Suppressor macrophage (primary cell): Measurements from ENCODE around the gene BLVRA.

Experiments
- DNase-seq, 4 experiments: peaks; one replicate each; pipeline ENCODE4 v3.0.0-alpha.2; 2020 to 2022

The BLVRA gene

DNA sequence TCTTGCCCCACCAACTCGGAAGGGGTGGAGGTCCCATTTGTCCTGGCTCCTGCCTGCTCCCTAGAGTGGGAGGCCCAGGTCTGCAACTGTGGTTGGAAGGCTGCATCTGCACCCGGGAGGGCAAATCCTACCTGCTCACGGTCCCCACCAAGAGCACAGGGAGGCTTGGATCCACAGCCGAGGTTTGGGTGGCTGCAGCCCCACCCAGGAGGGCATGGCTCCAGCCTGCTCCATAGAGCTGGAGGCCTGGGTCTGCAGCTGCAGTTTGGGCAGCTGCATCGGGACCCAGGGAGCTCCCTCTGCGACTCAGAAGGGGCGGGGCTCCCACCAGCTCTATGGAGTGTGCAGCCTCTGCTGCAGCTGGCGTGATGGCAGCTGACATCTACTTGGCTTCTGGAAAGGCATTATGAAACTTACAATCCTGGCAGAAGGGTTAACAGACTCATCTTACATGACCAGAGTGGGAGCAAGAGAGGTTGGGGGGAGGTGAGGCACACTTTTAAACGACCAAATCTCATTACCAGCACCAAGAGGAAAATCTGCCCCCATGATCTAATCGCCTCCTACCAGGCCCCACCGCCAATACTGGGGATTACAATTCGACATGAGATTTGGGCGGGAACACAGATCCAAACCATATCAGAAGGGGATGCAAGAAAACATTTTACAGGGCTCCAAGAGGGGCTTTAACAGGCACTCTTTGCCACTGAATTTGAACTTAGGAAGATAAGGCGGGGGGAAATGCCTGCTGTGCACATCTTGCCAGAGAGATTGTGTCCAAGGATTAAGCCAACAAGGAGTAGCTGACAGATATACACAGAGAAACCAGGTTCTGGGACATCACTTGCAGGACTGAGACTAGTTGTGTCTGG lies 8.2 kb upstream of the BLVRA start:
- DNase-seq = no peak

- DNase-seq = no peak
These were observed 6.1 kb upstream of the BLVRA start for GRCh38 chr7:43752411-43752810.

- DNase-seq = peak in 2 of 4 experiments; percentile 64 to 67
These were observed 5.1 kb upstream of the BLVRA start for GRCh38 chr7:43753271-43753810.

- no peak for DNase-seq
These were observed 4.6 kb upstream of the BLVRA start for GRCh38 chr7:43753843-43754242.

DNA sequence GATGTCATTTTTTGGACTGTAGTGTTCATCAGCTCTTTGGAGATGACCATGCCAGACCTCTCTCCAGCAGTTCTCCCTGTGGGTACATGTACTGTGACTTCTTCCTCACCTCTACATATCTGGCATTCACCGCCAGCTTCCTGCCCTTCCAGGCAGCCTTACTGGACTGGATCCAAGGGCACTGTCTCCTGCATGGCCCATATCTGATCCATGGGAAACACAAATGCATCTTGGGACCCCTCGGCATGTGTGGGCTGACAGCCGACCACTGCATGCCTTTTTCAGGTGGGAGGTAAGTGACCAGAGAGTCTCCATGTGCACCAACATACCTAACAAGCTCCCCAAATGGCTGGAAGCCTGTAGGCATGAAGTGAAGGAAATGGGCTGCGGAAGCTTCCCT lies 3.9 kb upstream of the BLVRA start:
- no peak for DNase-seq

DNA sequence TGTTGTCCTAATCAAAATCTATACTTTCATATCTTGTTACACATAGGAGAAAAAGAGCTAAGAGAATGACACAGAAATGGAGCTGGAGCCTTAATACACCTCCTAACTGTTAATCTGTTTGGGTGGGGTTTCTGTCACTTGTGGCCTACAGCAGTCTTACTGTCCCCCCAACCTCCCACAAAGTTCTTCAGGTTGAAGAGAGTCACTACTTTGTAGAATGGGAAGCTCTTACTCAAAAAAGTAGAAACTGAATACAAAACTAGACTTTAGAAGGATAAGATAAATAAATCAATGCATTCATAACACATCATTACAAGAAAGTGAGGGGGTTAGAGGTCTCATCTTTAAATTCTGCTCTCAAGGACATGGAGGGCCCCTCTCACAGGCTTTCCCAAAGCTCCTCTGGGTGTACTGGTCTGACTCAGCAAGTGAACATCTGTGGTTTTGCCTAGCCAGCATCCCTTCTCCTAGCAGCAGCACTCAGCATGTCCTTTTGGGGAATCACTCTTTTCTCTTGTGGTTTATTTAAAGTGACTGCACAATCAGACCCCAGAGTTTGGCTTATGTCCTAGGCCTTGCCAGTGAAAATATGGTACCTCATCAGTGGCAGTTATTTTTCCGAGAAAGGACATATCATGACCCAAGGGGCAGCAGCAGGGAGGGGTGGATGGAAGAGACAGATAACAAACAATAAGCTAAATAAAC lies 2.0 kb upstream of the BLVRA start:
- DNase-seq = peak; percentile 53 to 78 (median 71)

GRCh38 chr7:43757073-43757720 lies 1.3 kb upstream of the BLVRA start:
- no peak for DNase-seq

- peak; percentile 36 to 69 (median 53) for DNase-seq
These were observed 573 bp downstream of the BLVRA start for GRCh38 chr7:43758822-43759683.

DNA sequence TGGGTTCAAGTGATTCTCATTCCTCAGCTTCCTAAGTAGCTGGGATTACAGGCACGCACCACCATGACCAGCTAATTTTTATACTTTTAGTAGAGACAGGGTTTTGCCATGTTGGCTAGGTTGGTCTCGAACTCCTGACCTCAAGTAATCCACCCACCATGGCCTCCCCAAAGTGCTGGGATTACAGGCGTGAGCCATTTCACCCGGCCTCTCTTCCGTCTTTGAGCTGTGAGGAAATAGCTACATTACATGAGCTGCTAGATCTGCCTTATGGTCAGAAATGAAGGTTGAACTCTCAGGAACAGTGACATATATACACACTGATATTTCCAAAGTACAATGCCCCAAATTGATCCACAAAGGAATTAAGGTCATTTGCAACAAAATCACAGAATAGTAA lies 2.4 kb downstream of the BLVRA start:
- peak in 1 of 4 experiments; percentile 38 for DNase-seq

DNA sequence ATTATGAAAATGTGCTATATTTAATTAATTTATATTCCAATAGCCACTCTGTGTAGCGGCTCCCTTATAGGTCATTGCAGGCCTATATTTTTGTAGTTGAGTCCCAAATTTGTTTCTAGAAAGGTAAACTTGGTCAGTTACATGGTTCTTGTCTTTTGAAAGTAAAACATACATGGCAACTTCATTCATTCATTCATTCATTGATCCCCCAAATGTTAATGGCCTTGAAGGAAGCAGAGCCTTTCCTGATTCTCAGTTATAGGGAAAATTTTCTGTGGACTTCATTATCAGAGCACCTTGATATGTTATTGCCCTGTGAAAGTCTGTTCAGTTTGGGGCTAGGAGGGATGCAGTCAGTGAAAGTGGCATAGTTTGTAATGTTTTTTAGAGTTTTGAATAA lies 2.9 kb downstream of the BLVRA start:
- DNase-seq = no peak

GRCh38 chr7:43761938-43762692 lies 3.6 kb downstream of the BLVRA start:
- peak; percentile 42 to 79 (median 64) for DNase-seq

DNA sequence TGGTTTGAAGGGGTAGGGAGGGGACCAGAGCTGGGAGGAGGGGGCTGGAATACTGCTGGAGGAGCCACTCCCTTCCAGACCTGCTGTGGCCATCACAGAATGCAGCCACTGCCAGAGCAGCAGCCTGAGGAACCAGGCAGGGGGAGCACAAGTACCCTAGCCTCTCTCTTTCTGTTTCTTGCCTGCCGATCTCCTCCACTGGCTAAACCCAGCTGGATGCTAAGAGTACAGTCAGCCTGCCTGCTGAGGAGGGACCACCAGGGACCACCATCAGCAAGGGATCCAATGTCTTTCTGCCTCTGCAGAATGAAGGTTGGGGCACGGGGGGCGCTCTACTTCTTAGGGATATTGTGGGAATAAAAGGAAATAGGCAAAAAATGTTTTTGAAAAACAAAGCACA lies 4.7 kb downstream of the BLVRA start:
- no peak for DNase-seq

DNA sequence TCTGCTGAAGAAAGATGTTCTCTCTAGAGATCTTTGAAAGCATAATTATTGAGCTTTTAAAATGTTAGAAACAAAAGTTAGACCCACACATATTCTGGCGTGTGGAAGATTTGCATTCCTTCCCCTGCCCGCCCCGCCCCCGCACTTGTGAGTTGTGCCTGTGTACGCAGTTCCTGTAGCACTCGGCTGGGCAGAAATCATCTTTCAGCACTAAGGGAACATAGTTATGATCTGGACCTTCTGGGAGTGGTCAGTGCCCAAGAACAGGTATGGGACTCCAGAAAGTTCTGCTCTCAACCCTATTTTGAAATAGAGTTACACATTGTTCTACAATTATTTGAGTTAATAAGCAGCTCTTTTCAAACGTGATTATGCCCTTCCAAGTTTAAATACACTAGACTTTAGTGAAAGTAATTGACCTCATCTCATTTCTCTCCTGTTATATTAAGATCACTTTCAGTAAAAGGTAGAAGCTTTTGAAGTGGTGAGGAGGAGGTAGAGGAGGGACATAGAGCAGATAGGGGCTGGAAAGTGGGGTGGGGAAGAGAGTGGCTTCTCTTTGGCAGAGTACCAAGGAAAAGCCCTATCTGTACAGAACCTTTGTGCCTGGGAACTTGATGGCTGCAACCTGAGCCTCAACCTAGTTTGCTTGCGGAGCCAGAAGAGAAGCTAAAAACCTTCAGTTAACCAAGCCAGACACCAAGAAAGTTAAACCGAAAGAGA lies 5.7 kb downstream of the BLVRA start:
- peak; percentile 76 to 91 (median 85) for DNase-seq

- peak in 2 of 4 experiments; percentile 75 to 77 for DNase-seq
These were observed 6.5 kb downstream of the BLVRA start for GRCh38 chr7:43764807-43765491.

GRCh38 chr7:43766564-43766963 lies 8.1 kb downstream of the BLVRA start:
- DNase-seq = peak in 3 of 4 experiments; percentile 39 to 46 (median 41)

GRCh38 chr7:43767311-43767710 lies 8.8 kb downstream of the BLVRA start:
- no peak for DNase-seq

DNA sequence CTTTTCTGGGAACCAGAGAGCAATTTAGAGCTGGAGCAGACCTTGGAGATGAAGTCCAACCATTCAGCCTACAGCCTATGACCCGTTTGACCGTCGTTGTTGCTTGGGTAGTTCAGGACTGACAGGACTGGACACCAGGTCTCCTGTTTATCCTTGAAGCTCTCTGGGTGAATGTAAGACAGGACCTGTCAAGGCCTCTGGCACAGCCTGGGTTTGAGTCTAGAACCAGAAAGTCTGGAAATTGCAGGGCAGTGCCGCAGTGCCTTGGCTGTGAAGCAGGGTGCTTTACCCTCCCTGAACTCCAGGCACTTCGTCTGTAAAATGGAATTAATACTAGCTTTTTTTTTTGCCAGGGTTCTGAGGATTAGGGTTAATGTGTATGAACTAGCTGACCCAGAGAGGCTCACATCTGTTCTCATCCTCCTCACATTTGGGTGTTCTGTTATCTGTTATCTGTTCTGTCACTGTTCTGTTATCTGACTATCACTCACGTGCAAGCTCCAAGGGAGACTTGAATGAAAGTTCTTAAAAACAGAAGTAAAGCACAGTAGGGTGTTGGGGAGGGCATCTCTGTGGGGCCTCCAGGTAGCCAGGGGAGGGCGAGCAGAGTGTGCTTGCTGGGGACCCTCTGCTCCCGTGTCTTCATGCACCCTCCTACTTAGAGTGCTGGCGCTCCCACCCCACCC lies 9.9 kb downstream of the BLVRA start:
- DNase-seq = no peak

DNA sequence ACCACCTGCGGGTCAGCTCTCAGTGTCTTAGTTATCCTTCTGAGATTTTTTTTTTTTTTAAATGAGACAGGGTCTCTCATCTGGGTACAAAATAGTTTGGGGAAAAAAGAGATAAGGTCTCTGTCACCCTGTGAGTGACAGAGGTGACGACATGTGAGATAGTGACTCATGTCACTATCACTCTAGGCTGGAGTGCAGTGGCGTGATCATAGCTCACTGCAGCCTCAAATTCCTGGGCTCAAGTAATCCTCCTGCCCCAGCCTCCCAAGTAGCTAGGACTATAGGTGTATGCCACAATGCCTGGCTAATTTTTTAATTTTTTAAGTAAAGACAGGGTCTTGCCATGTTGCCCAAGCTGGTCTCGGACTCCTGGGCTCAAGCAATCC lies 10.4 kb downstream of the BLVRA start:
- DNase-seq = no peak

DNA sequence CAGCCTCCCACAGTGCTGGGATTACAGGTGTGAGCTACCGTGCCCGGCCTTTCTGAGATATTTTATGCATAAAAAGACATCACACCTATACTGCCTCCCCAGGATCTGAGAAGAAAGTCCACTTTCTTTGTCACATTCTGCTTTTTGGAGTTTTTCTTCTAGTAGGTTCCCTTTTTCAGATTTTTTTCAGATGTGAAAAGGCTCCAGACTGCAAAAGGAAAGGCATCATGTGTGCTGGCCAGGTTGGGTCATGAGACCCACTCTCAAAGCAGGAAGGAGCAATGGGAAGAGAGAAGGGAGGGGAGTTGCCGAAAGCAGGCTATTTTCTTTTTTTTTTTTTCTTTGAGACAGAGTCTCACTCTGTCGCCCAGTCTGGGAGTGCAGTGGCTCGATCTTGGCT lies 10.8 kb downstream of the BLVRA start:
- peak in 3 of 4 experiments; percentile 57 to 61 (median 60) for DNase-seq
